HG02852 (cell line): ENCODE results near the gene ARID1B.

Experiments used
- ATAC-seq: cut with Tn5 transposase; IDR thresholded peaks from one replicate; pipeline ENCODE4 v1.9.1; 2021; ENCODE audit warnings: mild to moderate bottlenecking, moderate library complexity; ENCODE audit not compliant: unreplicated experiment

ARID1B gene

DNA sequence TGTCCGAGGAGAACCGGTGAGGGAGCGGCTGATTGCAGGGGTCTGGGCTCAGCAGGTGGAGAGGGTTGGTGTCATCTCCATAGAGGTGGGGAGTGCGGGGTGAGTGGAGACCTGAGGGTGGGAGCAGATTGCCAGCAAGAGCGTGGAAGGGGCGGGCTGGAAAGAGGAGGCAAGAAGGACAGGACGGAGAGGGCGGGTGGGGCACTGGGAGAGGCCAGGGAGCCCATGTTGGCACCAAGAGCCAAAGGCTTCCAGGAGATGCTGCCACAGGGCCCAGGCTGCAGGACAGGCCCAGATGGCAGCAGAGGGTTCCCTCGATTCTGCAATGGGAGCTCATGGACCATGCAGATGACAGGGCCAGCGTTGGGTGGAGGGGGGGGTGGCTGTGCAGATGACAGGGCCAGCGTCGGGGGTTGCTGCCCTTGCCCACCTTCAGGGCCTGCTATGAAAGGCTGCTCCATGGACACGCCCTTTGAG lies 440.8 kb downstream of the ARID1B start:
- ATAC-seq = no peak

DNA sequence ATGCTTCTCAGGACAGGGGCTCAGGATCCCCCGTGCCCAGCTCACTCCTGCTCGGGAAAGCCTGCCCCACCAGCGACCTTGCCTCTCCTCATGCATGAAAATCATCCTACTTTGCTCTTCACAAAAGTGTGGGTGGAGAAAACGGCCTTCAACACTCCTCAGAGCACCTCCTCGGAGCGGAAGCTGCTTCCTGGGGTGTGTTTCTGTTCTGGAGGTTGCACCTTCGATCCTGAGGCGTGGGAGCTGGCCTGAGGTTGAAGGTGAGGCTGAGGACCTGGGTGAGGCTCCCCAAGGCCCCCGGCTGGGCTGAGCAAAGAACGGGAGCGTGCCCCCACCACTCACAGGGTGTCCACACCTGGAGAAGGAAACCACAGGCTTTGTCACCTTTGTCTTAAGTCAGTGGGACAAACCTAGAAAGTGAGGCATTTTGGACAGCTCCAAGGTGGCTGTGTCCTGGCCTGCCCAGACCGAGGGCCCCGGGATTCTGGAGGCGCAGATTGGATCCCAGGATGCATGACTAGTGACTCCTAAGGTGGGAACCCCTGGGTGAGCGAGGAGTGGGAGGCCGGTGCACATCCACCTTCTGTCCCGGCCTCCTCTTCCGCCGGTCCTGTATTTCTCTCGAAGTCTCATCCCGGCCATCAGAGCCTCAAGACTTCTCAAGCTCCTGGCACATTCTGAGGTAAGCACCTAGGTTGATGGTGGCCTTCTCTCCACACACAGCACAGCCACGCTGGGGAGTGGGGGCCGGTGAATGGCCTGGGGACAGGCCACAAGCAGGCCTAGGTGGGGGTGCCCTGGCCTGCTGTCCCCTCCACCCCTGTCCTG lies 441.4 kb downstream of the ARID1B start:
- no peak for ATAC-seq

DNA sequence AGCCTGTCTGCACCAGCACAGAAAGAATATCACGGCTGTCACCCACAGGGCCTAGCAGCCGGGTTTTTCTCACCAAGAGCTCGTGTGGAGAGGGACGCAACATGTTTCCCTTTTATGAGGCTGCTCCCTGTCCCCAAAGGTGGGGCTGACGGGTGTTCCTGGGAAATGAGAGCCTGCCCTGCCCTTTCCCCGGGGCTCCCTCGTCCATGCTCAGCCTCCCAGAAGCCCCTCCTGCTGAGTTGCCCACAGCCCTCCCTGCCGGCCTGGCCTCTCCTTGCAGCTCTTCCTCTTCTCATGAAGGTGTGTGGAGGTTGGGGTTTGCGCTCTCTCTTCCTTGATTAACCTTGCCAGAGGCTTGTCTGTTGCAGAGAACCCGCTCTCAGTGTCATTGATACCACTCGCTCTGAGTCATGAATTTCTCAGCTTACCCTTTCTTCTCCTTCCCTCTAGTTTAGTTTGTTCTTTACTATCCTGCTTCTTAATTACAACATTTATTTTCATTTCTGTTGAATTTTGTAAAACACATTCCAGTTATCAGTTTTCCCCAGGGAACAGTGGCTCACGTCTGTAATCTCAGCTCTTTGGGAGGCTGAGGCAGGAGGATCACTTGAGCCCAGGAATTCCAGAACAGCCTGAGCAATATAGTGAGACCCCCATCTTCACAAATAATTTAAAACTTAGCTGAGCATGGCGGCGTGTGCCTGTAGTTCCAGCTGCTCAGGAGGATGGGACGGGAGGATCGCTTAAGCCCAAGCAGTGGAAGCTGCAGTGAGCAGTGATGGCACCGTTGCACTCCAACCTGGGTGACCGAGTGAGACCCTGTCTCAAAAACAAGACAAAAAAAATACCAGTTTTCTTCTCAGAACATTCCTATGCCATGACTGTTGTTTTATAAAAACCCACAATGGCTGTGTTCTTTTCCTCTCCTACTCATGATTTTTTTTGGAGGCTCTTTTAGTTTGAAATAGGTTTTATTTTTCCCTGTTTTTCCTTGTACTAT lies 442.3 kb downstream of the ARID1B start:
- no peak for ATAC-seq

DNA sequence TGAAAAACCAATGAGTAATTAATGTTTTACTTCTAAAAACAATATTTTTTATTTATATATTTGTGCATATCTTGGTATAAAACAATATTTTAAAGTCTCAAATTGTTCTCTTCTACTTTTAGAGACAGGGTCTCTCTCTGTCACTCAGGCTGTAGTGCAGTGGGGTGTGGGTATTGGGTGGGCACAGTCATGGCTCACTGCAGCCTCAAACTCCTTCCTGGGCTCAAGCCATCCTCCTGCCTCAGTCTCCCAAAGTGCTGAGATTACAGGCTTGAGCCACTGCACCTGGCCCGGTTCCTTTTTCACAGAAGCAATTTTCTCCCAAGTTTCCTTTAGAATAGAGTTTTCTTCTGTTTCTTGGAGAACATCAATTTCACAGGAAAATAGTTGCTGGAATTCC lies 443.3 kb downstream of the ARID1B start:
- no peak for ATAC-seq

DNA sequence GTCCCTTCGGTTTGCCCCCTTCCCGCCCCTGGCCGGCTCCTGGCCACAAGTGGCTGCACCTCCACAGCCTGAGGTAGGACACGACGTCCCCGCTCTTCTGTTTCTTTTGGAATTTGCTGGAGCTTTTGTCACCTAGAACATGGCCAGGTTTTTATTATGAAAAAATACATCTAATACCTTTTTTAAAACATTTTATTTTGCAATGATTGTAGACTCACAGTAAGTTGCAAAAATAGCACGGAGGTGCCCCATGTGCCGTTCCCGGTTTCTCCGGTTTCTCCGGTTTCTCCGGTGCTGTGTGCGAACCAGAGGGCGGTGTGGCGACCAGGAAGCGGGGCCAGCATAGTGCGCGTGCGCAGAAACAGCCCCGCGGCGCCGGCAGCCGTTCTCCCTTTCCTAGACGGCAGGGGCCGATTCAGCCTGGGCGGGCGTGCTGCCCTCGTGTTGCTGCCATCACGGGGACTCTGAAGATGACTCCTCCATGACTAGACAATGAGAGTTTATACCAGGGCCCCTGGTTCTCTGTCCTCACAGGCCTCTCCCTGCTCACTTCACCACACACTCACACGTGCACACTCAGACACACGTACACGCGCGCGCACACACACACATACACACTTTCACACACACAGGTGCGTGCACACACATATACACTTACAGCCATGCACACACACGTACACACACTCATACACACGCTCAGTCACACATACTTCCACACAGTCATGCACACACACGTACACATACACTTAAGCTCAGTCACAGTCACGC lies 444.1 kb downstream of the ARID1B start:
- no peak for ATAC-seq

DNA sequence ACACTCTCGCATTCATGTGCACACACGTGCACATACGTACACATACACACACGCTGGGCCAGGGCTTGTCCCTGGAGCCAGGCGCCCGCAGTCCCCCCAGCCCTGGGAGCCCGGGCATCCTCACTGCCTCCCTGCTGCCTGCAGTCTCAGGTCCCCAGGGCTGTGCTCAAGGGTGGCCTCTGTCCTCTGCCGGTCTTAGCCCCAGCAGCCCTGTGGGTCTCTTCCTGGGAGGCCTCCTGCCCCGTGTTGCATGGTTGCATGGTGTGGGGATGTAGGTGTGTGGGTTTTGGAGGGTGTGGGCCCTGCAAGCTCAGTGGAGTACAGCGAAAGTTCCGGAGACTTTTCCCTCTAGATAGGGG lies 444.6 kb downstream of the ARID1B start:
- ATAC-seq = no peak

DNA sequence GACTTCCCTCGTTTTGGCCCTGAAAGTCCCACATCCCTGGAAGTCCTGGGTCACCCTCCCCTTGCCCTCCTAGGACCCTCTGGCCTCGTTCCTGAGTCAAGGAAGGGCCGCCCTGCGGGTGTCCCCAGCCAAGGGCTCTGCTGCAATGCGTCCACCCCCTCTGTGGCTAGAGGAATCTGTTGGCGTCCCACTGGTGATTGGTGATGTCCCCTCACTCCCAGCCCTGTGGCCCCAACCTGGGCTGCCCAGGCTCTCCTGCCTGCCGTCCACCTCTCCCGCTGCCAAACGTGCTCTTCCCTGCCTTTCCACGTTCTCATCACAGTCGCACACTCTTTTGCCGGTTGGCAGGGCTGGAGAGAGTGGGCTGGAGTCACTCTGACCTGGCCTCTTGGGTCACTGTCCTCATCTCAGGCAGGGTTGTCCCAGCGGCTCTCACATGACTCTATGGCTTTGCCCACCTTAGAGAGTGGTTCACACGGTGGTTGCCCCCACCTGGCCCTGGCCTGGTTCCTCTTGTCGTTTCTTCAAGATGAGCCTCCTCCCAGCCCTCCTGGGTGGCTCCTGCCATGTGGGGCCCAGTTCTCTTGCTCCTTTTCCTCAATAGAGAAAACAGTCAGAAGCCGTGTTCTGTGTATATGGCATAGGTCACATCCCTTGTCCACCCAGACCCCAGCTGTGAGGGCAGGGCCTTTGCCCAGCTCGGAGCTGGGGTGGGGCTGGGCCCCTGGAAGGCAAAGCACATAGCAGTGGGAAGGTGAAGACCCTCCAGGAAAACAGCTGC lies 445.2 kb downstream of the ARID1B start:
- ATAC-seq = no peak

DNA sequence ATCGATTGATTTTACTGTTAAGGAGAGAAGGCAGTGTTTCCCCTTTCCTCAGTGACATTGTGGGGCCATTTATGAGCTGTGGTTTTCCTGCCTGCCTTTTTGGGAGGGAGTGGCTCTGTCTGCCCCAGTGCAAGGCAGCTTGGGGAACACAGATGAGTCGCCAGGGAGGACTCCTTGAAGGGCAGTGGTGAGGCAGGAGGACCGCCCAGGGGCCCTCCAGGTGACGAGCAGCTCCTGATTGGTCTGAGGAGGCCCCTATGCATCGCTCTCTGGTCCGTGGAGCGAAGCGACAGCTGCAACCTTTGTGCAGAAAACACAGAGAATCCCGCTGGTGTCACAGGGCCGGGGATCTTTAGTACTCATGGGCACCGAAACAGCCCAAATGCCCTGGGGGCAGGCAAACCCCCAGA lies 445.8 kb downstream of the ARID1B start:
- ATAC-seq = no peak

DNA sequence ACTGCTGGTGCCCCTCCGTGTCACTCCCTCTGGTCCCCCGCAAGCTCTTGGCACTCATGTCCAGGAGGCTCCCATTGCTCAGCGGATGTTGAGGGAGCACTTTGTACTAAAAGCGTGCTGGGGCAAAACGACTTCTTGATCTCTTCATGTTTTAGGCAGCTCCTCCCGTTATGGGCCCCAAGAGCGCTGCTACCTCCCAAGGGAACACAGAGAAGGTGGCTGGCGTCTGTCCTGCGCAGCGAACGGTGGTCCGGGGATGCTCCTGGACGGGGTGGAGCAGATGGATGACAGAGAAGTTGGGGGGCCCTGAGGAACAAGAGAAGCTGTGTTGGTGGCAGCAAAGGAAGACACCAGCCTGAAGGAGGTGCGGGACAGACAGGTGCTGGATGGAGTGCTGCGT lies 446.3 kb downstream of the ARID1B start:
- ATAC-seq = no peak

DNA sequence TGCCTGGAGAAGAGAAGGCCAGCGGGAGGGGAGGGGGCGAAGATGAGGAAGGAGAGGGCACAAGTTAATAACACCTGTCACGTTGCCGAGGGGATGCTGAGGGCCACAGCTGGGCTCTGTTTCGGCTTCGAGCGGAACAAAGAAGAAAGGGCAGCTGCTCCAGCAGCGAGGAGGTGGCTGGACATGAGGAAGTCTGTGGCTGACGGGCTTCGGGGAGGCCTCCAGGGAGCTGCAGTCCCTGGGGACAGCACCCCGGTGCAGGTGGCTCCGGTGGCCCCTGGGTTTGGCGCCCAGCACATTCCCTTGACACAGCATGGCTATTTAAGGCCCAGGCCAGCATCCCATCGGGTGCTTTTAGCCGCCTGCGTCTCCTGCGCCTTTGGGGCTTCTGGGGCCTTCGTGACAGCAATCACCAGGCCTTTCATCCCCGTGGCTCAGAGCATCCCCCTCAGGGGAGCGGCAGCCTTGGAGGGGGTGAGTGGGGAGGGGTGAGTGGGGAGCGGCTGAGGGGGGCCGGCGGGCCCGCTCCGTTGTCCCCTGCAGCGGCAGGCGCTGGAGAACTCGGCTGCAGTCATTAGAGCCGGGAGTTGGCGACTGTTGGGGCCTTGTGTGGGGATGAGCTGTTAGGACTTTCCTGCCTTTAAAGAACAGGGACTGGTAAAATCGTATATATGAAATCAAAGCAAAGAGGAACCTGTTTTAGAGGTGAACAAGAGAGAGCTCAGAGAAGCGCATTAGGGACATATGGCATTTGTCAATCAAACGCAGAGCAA lies 447.2 kb downstream of the ARID1B start:
- no peak for ATAC-seq

DNA sequence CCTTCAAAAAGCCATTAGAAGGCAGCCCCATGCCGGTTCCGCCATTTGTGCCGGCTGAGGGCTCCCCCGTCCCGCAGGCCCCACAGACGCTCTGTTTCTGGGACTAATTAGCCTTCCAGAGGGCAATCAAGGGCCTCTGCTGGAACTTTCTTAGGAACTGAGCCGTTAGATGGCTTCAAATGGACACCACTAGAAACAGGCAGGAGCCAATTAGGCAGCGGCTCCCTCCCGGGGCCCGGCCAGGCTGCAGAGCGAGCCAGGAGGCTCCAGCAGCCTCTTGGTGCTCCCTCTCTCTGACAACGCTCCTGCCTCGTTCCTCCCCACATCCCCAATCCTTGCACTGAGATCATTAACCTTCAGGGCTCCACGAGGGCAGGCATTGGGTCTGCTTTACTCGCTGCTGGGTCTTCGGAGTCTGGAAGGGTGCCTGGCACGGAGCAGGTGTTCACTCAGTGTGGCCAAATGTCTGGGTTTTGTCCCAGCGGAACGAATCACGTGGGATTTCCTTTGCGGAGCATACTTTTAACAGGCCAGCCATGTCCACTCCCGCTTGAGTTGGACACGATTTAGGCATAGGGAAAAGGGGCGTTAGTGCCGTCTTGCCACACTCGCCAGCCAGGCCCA lies 447.9 kb downstream of the ARID1B start:
- no peak for ATAC-seq

DNA sequence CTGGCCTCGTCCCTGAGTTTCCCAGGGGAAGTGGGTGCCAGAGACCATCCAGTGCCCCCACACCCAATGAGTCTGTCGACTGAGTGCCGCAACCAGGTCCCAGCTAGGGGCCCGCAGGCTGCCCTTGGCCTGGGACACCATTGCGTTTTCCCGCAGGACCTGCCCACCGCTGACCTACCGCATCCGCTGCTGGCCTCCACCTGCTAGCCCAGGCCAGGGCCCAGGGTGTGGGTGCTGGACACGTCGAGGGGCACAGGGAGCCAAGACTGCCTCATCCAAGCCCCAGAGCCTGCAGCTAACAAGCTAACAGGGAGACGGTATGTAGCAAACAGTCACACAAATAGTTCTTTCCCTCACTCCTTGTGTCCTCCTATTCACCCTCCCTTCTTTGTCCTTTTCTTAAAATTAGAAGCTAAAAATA lies 448.4 kb downstream of the ARID1B start:
- no peak for ATAC-seq

DNA sequence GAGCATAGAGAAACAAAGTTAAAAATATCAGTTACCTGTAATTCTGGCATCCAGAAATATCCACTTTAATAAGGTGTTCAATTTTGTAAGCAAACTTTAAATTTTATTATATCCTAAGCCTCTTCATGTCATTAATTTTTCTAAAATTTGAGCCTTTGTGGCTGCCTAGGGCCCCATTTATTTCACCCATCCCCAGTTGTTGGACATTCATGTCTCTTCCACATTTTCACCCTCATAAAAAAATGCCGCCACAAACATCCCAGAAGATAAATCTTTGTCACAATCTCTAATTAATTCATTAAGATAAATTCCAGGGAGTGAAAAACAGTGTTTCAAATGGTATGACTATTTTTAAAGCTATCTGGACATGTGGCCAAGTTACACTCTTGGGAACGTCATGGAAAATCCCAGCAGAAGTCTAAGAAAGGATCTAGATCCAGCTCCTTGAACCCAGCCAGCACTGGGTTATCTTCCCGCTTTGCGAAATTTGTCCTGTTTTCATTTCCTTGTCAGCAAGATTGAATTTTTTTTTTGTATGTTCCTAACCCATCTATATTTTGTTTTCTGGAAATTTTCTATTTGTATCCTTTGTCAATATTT lies 448.9 kb downstream of the ARID1B start:
- no peak for ATAC-seq

DNA sequence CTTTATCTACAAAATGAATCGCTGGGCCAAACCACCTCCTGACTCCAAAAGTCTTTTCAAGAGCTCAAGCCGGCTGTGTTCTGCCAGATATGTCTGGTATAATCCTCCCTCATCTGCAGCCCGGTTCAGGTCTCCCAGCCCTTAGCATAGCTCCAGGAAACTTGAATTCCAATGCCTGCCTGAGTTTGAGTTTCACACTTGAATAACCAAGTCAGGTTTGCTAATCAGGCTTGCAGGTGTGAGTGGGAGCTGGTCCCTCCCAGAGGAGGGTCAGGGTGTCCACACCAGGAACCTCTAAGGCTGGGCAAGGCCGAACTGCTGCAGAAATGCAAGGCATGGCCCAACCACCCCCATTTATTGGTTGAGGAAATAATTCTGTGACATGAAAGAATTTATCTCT lies 449.6 kb downstream of the ARID1B start:
- ATAC-seq = no peak

DNA sequence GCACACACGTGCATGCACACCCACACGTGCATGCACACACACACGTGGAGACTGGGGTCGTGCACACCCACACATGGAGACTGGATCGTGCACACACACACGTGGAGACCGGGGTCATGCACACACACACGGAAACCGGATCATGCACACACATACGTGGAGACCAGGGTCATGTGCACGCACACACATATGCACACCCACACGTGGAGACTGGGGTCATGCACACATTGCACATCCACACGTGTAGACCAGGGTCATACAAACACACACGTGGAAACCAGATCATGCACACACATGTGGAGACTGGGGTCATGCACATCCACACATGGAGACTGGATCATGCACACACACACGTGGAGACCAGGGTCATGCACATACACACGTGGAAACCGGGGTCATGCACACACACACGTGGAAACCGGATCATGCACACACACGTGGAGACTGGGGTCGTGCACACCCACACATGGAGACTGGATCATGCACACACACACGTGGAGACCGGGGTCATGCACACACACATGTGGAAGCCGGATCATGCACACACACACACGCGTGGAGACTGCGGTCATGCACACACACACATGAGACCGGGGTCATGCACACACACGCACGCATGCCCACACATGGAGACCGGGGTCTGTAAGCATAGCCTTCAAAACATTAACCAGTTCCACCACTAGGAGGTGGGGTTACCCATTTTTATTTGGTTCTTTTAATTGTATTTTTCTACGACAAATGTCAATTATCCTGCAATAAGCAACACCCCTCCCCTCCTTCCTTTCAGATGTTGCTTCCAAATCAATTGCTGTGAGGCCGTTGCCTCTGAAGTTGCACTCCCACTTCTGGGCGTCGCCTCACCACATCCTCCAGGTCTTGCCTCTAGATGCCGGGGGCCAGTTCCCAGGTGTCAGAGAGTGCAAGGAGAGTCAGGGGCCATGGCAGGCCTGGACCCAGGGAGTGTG lies 450.3 kb downstream of the ARID1B start:
- ATAC-seq = no peak

DNA sequence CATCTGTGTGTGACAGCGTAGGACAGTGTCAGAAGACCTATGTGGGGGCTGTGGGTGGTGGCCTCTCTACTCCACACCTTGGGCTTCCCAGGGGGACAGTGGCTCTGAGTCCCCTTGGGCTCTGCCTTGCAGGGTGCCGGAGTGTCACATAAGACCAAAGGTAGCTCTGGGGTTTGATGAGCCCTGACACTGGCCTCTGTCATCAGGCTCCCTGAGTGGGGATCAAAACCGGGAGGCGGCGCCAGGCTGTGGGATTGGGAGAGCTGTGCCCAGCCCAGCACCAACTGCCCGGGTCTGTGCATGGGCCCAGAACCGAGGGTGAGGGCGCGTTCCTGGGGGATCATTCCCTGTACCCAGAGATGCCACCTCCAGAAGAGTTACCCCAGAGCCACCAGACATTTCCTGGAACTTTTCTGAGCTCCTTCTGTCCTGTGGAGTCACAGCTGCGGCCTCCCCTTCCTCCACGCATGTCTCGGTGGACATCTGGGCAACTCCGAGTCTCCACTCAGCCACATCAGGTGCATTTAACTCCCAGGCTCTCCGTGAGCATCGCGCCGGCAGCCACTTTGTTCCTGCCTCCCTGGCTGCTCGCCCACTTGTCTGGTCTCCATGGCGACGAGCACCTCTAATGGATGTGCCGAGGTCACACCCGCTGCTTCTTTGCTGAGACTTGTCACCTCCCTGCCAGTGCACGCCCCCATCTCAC lies 451.4 kb downstream of the ARID1B start:
- ATAC-seq = no peak

DNA sequence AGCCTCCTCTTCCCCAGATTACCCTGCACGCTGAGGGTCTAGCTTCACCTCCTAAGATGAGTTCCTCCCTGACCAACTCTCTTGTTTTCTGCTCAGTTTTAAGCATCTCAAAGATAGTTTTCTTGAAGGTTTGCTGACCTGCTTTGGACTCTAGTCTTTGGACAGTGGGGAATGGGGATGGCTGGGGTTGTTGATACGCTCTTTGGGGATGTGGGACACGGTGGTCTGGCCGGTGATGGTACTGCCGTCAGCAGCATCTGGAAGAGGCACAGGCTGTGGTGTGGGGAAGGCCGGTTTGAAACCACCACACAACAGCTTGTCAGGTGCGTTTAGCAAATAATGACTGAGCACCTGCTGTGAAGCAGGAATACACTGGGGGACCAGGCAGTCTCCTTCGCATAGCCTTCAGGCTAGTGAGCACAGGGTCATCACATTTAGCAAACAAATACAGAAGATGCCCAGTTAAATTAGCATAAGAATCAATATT lies 452.0 kb downstream of the ARID1B start:
- no peak for ATAC-seq
